ENCODE results near the gene TFDP1. TPM values are rescaled to one million over a fixed set of nuclear protein-coding genes. Genes with fewer than 3 reads are reported as not detected.

Gene TFDP1
- total and polyA plus RNA-seq, 2 experiments from 2014 or later, result 74.8 to 122 TPM

- H2AFZ ChIP-seq, result no peak overlapping the region
- H3K36me3 ChIP-seq (ENCODE audit: low read depth), result peaks cover 25% of the 10 kb centered on the region; the same call in 1 of the 2 replicates
- no peaks in the 10 kb centered on the region for H3F3A ChIP-seq (ENCODE audit: insufficient read depth)
- no peak overlapping the region for H3K4me2 ChIP-seq (ENCODE audit: unreplicated experiment)
- H3K79me2 ChIP-seq (ENCODE audit: insufficient read depth), result peaks cover 74% of the 10 kb centered on the region
- WGBS, 2 experiments (ENCODE audit: low coverage in 1 of 2, low lambda C conversion rate in 2 of 2, missing lambda C conversion rate in 2 of 2), result 90% methylated on average over 30 to 32 of the region's 32 CpGs
- no peak overlapping the region for H3K4me3 ChIP-seq
- no peak overlapping the region for H3K27ac ChIP-seq
- no peak for TF ChIP-seq EZH2 (IDR thresholded peaks at IDR 0.05; ENCODE audit: insufficient read depth, poor library complexity, severe bottlenecking)
- no peaks in the 10 kb centered on the region for H3K27me3 ChIP-seq (replicated peaks; ENCODE audit: insufficient read depth)
- no peaks in the 10 kb centered on the region for H4K20me1 ChIP-seq (ENCODE audit: insufficient read depth)
- H3K9me3 ChIP-seq (ENCODE audit: low read depth), result no peaks in the 10 kb centered on the region
- no peak overlapping the region for H3K9ac ChIP-seq
- H3K4me1 ChIP-seq (ENCODE audit: insufficient read depth), result 0 out of 2 replicates have a peak, but pooled peaks cover 5% of the 10 kb centered on the region
- no peaks in the 10 kb centered on the region for H3K9me2 ChIP-seq (ENCODE audit: insufficient read depth)
- no peak for DNase-seq
- in situ Hi-C loops (cut with MboI), result no loop called here
These were observed 36.3 kb upstream of the TFDP1 start for GRCh38 chr13:113548171-113548641.

GRCh38 chr13:113548778-113549621 lies 35.6 kb upstream of the TFDP1 start:
- Histone ChIP-seq H3K4me2 (ENCODE audit: unreplicated experiment) (no peak overlapping the region), H4K20me1 (ENCODE audit: insufficient read depth) (no peaks in the 10 kb centered on the region), H3K9me2 (ENCODE audit: insufficient read depth) (no peaks in the 10 kb centered on the region), H3K27me3 (replicated peaks; ENCODE audit: insufficient read depth) (no peaks in the 10 kb centered on the region), H3K4me1 (ENCODE audit: insufficient read depth) (0 out of 2 replicates have a peak, but pooled peaks cover 5% of the 10 kb centered on the region), H3K36me3 (ENCODE audit: low read depth) (peaks cover 25% of the 10 kb centered on the region; the same call in 1 of the 2 replicates), H2AFZ (no peak overlapping the region), H3K4me3 (no peak overlapping the region), H3K79me2 (ENCODE audit: insufficient read depth) (peaks cover 68% of the 10 kb centered on the region), H3K9ac (no peak overlapping the region), H3K9me3 (ENCODE audit: low read depth) (no peaks in the 10 kb centered on the region), H3K27ac (no peak overlapping the region), H3F3A (ENCODE audit: insufficient read depth) (no peaks in the 10 kb centered on the region)
- in situ Hi-C loops (cut with MboI), result no loop called here
- 88 to 89% methylated on average over 25 of the region's 25 CpGs for WGBS, 2 experiments (ENCODE audit: low coverage in 1 of 2, low lambda C conversion rate in 2 of 2, missing lambda C conversion rate in 2 of 2)
- DNase-seq, result no peak
- TF ChIP-seq EZH2 (IDR thresholded peaks at IDR 0.05; ENCODE audit: insufficient read depth, poor library complexity, severe bottlenecking) (no peak), EZH2phosphoT487 (IDR thresholded peaks at IDR 0.05; ENCODE audit: insufficient read depth, low read depth) (no peak)

- Histone ChIP-seq H3K79me2 (ENCODE audit: insufficient read depth) (peaks cover 53% of the 10 kb centered on the region), H3K4me1 (ENCODE audit: insufficient read depth) (0 out of 2 replicates have a peak, but pooled peaks cover 5% of the 10 kb centered on the region), H3K9ac (no peak overlapping the region), H4K20me1 (ENCODE audit: insufficient read depth) (no peaks in the 10 kb centered on the region), H3K9me2 (ENCODE audit: insufficient read depth) (no peaks in the 10 kb centered on the region), H3K4me3 (no peak overlapping the region), H3K36me3 (ENCODE audit: low read depth) (peaks cover 25% of the 10 kb centered on the region; the same call in 1 of the 2 replicates), H3F3A (ENCODE audit: insufficient read depth) (0 out of 2 replicates have a peak, but pooled peaks cover 3% of the 10 kb centered on the region), H3K4me2 (ENCODE audit: unreplicated experiment) (no peak overlapping the region), H3K27ac (no peak overlapping the region), H3K9me3 (ENCODE audit: low read depth) (no peaks in the 10 kb centered on the region), H3K27me3 (replicated peaks; ENCODE audit: insufficient read depth) (no peaks in the 10 kb centered on the region), H2AFZ (no peak overlapping the region)
- WGBS, 2 experiments (ENCODE audit: low coverage in 1 of 2, low lambda C conversion rate in 2 of 2, missing lambda C conversion rate in 2 of 2), result 87 to 92% methylated on average over 9 of the region's 9 CpGs
- no peak for DNase-seq
- TF ChIP-seq EZH2 (IDR thresholded peaks at IDR 0.05; ENCODE audit: insufficient read depth, poor library complexity, severe bottlenecking), result no peak
- no peak for TF ChIP-seq EZH2phosphoT487 (IDR thresholded peaks at IDR 0.05; ENCODE audit: insufficient read depth, low read depth)
- in situ Hi-C loops (cut with MboI), result no loop called here
These were observed 34.1 kb upstream of the TFDP1 start for GRCh38 chr13:113550453-113550852.

- Histone ChIP-seq H3K4me3 (no peak overlapping the region), H3K9me2 (ENCODE audit: insufficient read depth) (no peaks in the 10 kb centered on the region), H3K4me1 (ENCODE audit: insufficient read depth) (0 out of 2 replicates have a peak, but pooled peaks cover 5% of the 10 kb centered on the region), H3K27me3 (replicated peaks; ENCODE audit: insufficient read depth) (no peaks in the 10 kb centered on the region), H3K79me2 (ENCODE audit: insufficient read depth) (peaks cover 45% of the 10 kb centered on the region), H3K4me2 (ENCODE audit: unreplicated experiment) (no peak overlapping the region), H4K20me1 (ENCODE audit: insufficient read depth) (no peaks in the 10 kb centered on the region), H3K36me3 (ENCODE audit: low read depth) (peaks cover 25% of the 10 kb centered on the region; the same call in 1 of the 2 replicates), H3F3A (ENCODE audit: insufficient read depth) (0 out of 2 replicates have a peak, but pooled peaks cover 3% of the 10 kb centered on the region), H3K27ac (no peak overlapping the region), H3K9ac (no peak overlapping the region), H2AFZ (no peak overlapping the region), H3K9me3 (ENCODE audit: low read depth) (no peaks in the 10 kb centered on the region)
- DNase-seq, result no peak
- in situ Hi-C loops (cut with MboI), result no loop called here
- TF ChIP-seq EZH2 (IDR thresholded peaks at IDR 0.05; ENCODE audit: insufficient read depth, poor library complexity, severe bottlenecking) (no peak), EZH2phosphoT487 (IDR thresholded peaks at IDR 0.05; ENCODE audit: insufficient read depth, low read depth) (no peak)
- 83 to 84% methylated on average over 16 of the region's 16 CpGs for WGBS, 2 experiments (ENCODE audit: low coverage in 1 of 2, low lambda C conversion rate in 2 of 2, missing lambda C conversion rate in 2 of 2)
These were observed 33.2 kb upstream of the TFDP1 start for GRCh38 chr13:113551081-113552000.
